Trophoblast cell (in vitro differentiated cells and primary cell): ENCODE data around the gene EHD4.

Source experiments
- DNase-seq, 2 donors: peaks; one replicate each; pipeline ENCODE4 v3.0.0-alpha.2; 2016
- H2AFZ ChIP-seq: 2 replicates; pipeline ENCODE4 v1.6.1; 2013; ENCODE audit warnings: low read length, moderate library complexity, mild to moderate bottlenecking; ENCODE audit not compliant: insufficient read depth, poor library complexity
- H2AK5ac ChIP-seq: 2 replicates; pipeline ENCODE4 v1.6.1; 2013; ENCODE audit warnings: mild to moderate bottlenecking, low read length
- H2BK120ac ChIP-seq: 2 replicates; pipeline ENCODE4 v1.6.1; 2013; ENCODE audit warnings: low read length, mild to moderate bottlenecking, moderate library complexity; ENCODE audit not compliant: insufficient read depth, poor library complexity
- H2BK12ac ChIP-seq: 2 replicates; pipeline ENCODE4 v1.6.1; 2013; ENCODE audit warnings: mild to moderate bottlenecking, low read length, moderate library complexity
- H2BK5ac ChIP-seq: 2 replicates; pipeline ENCODE4 v1.6.1; 2013; ENCODE audit warnings: low read length, low read depth, moderate library complexity, mild to moderate bottlenecking; ENCODE audit not compliant: poor library complexity
- H3K14ac ChIP-seq: 2 replicates; pipeline ENCODE4 v1.6.1; 2013; ENCODE audit warnings: mild to moderate bottlenecking, low read length
- H3K18ac ChIP-seq: 2 replicates; pipeline ENCODE4 v1.6.1; 2013; ENCODE audit warnings: mild to moderate bottlenecking, low read length
- H3K23ac ChIP-seq: 2 replicates; pipeline ENCODE4 v1.6.1; 2013; ENCODE audit warnings: low read length
- H3K27ac ChIP-seq: 2 replicates; pipeline ENCODE4 v1.5.1; 2013; ENCODE audit warnings: low read depth, mild to moderate bottlenecking, inconsistent platforms, low read length, moderate library complexity
- H3K27me3 ChIP-seq: 2 replicates; pipeline ENCODE4 v1.6.1; 2013; ENCODE audit warnings: inconsistent platforms, mild to moderate bottlenecking, low read length, moderate library complexity; ENCODE audit not compliant: insufficient read depth
- H3K36me3 ChIP-seq, 2 experiments: 1 replicate in 1 of 2; 2 replicates in 1 of 2; pipeline ENCODE4 v1.6.1; 2013; ENCODE audit warnings: low read length in 2 of 2, mild to moderate bottlenecking in 2 of 2, moderate library complexity in 1 of 2; ENCODE audit not compliant: insufficient read depth in 2 of 2, control insufficient read depth in 1 of 2
- H3K4ac ChIP-seq: 2 replicates; pipeline ENCODE4 v1.6.1; 2013; ENCODE audit warnings: low read depth, mild to moderate bottlenecking, low read length, moderate library complexity
- H3K4me1 ChIP-seq, 2 experiments: 1 replicate in 1 of 2; 2 replicates in 1 of 2; pipeline ENCODE4 v1.6.1; 2013; ENCODE audit warnings: low read length in 2 of 2, mild to moderate bottlenecking in 2 of 2, moderate library complexity in 1 of 2; ENCODE audit not compliant: insufficient read depth in 2 of 2, control insufficient read depth in 1 of 2
- H3K4me2 ChIP-seq: 2 replicates; pipeline ENCODE4 v1.6.1; 2013; ENCODE audit warnings: inconsistent platforms, mild to moderate bottlenecking, low read length, moderate library complexity
- H3K4me3 ChIP-seq: 2 replicates; pipeline ENCODE4 v1.5.1; 2013; ENCODE audit warnings: mild to moderate bottlenecking, low read depth, low read length, inconsistent platforms
- H3K79me1 ChIP-seq: one replicate; pipeline ENCODE4 v1.6.1; 2013; ENCODE audit warnings: low read length
- H3K79me2 ChIP-seq: 2 replicates; pipeline ENCODE4 v1.6.1; 2013; ENCODE audit warnings: low read length, mild to moderate bottlenecking; ENCODE audit not compliant: control insufficient read depth, insufficient read depth, poor library complexity
- H3K9ac ChIP-seq: 2 replicates; pipeline ENCODE4 v1.6.1; 2013; ENCODE audit warnings: mild to moderate bottlenecking, low read length
- H3K9me3 ChIP-seq: 2 replicates; pipeline ENCODE4 v1.6.1; 2013; ENCODE audit warnings: low read depth, mild to moderate bottlenecking, control low read depth, inconsistent platforms, low read length; ENCODE audit not compliant: insufficient read depth
- H4K12ac ChIP-seq: 2 replicates; pipeline ENCODE4 v1.6.1; 2013; ENCODE audit warnings: low read depth, mild to moderate bottlenecking, low read length, moderate library complexity
- H4K8ac ChIP-seq: 2 replicates; pipeline ENCODE4 v1.6.1; 2013; ENCODE audit warnings: low read depth, mild to moderate bottlenecking, low read length, moderate library complexity
- H4K91ac ChIP-seq: one replicate; pipeline ENCODE4 v1.6.1; 2013; ENCODE audit warnings: low read depth, mild to moderate bottlenecking, low read length, moderate library complexity
- WGBS: extraction: QIAGEN DNeasy Blood & Tissue Kit; methylation state at CpG from one replicate; pipeline ENCODE4 v1.1.7; 2013; ENCODE audit warnings: missing lambda C conversion rate; ENCODE audit not compliant: insufficient read length, insufficient coverage; ENCODE audit errors: extremely low coverage; 5-methylcytosine and 5-hydroxymethylcytosine counted together

Gene EHD4

DNA sequence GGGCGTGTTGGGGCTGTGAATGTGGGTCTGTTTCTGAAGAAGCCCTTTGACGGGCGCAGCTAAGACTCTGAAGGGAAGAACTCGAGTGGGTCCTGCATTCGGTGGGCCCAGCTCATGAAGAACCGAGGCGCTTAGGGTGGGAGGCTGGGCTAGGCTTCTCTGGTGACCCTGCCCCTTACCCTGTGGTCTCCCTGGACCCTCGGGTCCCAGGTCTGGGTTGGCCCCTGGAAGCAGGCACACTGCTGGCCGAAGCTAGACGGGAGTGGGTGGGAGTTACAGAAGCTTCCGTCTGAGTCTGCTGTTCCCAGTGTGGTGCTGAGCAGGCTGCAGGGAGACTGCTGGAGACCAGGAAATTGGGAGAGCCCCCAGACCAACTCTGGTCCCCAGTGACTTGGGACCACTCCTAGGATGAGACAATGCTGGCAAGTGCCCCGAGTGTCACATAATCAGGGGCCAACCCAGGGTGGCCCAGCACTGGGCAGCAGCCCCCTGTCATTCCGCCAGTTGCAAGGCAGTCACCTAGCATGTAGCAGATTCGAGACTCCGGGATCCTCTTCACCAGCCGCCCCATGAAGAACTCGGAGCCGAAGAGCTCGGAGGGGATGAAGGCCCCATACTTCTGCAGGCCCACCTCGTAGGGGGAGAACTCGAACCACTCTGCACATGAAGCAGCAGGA is 16.7 kb upstream of the EHD4 start:
- H2BK12ac ChIP-seq = no peak overlapping the region

DNA sequence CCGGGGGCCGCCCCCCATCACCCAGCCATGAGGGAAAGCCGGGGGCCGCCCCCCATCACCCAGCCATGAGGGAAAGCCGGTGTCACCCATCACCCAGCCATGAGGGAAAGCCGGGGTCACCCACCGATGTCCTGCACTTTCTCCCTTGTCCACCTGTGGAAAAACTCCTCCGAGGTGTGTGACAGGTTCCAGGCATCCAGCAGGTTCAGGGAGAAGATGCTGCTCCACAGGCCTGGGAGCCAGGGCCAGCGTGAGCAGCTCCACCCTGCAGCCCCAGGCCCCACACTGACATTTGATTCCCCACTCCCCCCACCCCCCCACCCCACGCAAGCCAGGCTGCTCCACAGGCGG is 15.5 kb upstream of the EHD4 start:
- H4K12ac ChIP-seq = no peak overlapping the region
- H4K8ac ChIP-seq = no peak overlapping the region
- H3K4me2 ChIP-seq = no peak overlapping the region
- no peak overlapping the region for H2BK12ac ChIP-seq
- no peak overlapping the region for H3K23ac ChIP-seq
- DNase-seq = no peak
- H3K4me3 ChIP-seq = no peak overlapping the region
- no peak overlapping the region for H2AK5ac ChIP-seq
- H3K9me3 ChIP-seq = no peaks in the 10 kb centered on the region
- H3K27ac ChIP-seq = no peak overlapping the region
- H3K18ac ChIP-seq = no peak overlapping the region
- H3K79me2 ChIP-seq = no peaks in the 10 kb centered on the region
- no CpG with 5 or more reads among the region's 11 CpGs for WGBS
- no peaks in the 10 kb centered on the region for H3K27me3 ChIP-seq
- no peaks in the 10 kb centered on the region for H3K79me1 ChIP-seq
- H2BK5ac ChIP-seq = no peak overlapping the region
- no peak overlapping the region for H3K9ac ChIP-seq
- no peak overlapping the region for H4K91ac ChIP-seq
- no peak overlapping the region for H3K14ac ChIP-seq
- no peak overlapping the region for H2BK120ac ChIP-seq
- H3K4me1 ChIP-seq = no peaks in the 10 kb centered on the region
- no peak overlapping the region for H3K4ac ChIP-seq
- no peak overlapping the region for H2AFZ ChIP-seq
- H3K36me3 ChIP-seq = no peaks in the 10 kb centered on the region

More for the DNA sequence above, 16.7 kb upstream of the EHD4 start:
- Histone ChIP-seq H3K18ac (no peak overlapping the region), H3K4me1 (no peaks in the 10 kb centered on the region), H2AFZ (no peak overlapping the region), H3K23ac (no peak overlapping the region), H4K12ac (no peak overlapping the region), H3K4me3 (no peak overlapping the region), H3K9me3 (no peaks in the 10 kb centered on the region), H3K9ac (no peak overlapping the region), H3K79me2 (no peaks in the 10 kb centered on the region), H2AK5ac (no peak overlapping the region), H2BK5ac (no peak overlapping the region), H3K79me1 (no peaks in the 10 kb centered on the region), H4K91ac (no peak overlapping the region), H3K27me3 (no peaks in the 10 kb centered on the region), H3K36me3 (no peaks in the 10 kb centered on the region), H3K14ac (no peak overlapping the region), H3K4ac (no peak overlapping the region), H2BK120ac (no peak overlapping the region), H3K4me2 (no peak overlapping the region), H4K8ac (no peak overlapping the region), H3K27ac (no peak overlapping the region)
- no peak for DNase-seq
- no CpG with 5 or more reads among the region's 21 CpGs for WGBS

- DNase-seq = no peak
- H3K36me3 ChIP-seq = no peaks in the 10 kb centered on the region
- no peaks in the 10 kb centered on the region for H3K9me3 ChIP-seq
- no peak overlapping the region for H4K8ac ChIP-seq
- no peak overlapping the region for H3K9ac ChIP-seq
- H3K27ac ChIP-seq = no peak overlapping the region
- no peaks in the 10 kb centered on the region for H3K79me1 ChIP-seq
- no peak overlapping the region for H3K23ac ChIP-seq
- no peak overlapping the region for H2BK5ac ChIP-seq
- no peak overlapping the region for H2AK5ac ChIP-seq
- H3K27me3 ChIP-seq = no peaks in the 10 kb centered on the region
- H2BK12ac ChIP-seq = no peak overlapping the region
- no peak overlapping the region for H4K12ac ChIP-seq
- no peak overlapping the region for H3K4me3 ChIP-seq
- no peak overlapping the region for H4K91ac ChIP-seq
- no peak overlapping the region for H3K4me2 ChIP-seq
- no peak overlapping the region for H3K14ac ChIP-seq
- H3K4me1 ChIP-seq = peaks cover 0 to 2% of the 10 kb centered on the region in 2 experiments
- H3K79me2 ChIP-seq = no peaks in the 10 kb centered on the region
- WGBS = no CpG with 5 or more reads among the region's 17 CpGs
- H2BK120ac ChIP-seq = no peak overlapping the region
- H2AFZ ChIP-seq = no peak overlapping the region
- no peak overlapping the region for H3K4ac ChIP-seq
- H3K18ac ChIP-seq = no peak overlapping the region
These were observed 15.0 kb upstream of the EHD4 start for GRCh38 chr15:41987246-41987924.

GRCh38 chr15:41985236-41986160 is 13.1 kb upstream of the EHD4 start:
- no peak overlapping the region for H3K23ac ChIP-seq
- H2AFZ ChIP-seq = no peak overlapping the region
- no peaks in the 10 kb centered on the region for H3K9me3 ChIP-seq
- no peak overlapping the region for H4K8ac ChIP-seq
- H3K4me3 ChIP-seq = no peak overlapping the region
- H3K4me1 ChIP-seq = peaks cover 9 to 13% of the 10 kb centered on the region in 2 experiments
- H3K18ac ChIP-seq = no peak overlapping the region
- WGBS = no CpG with 5 or more reads among the region's 19 CpGs
- no peak overlapping the region for H2BK12ac ChIP-seq
- H2AK5ac ChIP-seq = no peak overlapping the region
- H3K36me3 ChIP-seq = no peaks in the 10 kb centered on the region
- H2BK120ac ChIP-seq = no peak overlapping the region
- no peak overlapping the region for H3K14ac ChIP-seq
- H4K91ac ChIP-seq = no peak overlapping the region
- H3K4me2 ChIP-seq = no peak overlapping the region
- no peak overlapping the region for H3K27ac ChIP-seq
- H3K4ac ChIP-seq = no peak overlapping the region
- DNase-seq = no peak
- H3K79me2 ChIP-seq = no peaks in the 10 kb centered on the region
- H2BK5ac ChIP-seq = no peak overlapping the region
- no peak overlapping the region for H4K12ac ChIP-seq
- no peak overlapping the region for H3K9ac ChIP-seq
- no peaks in the 10 kb centered on the region for H3K27me3 ChIP-seq
- peaks cover 4% of the 10 kb centered on the region for H3K79me1 ChIP-seq
